Measurements from ENCODE around the gene MBD5. TPM values are rescaled to one million over a fixed set of nuclear protein-coding genes. Genes with fewer than 3 reads are reported as not detected.

MBD5 gene
- total RNA-seq, 4 donors from 2014 or later = 40.3 to 77.0 (median 50.4) TPM

- Histone ChIP-seq H3K27ac (no peak overlapping the region), H3K9me3 (no peaks in the 10 kb centered on the region), H3K4me3 (no peak overlapping the region), H3K4me1 (no peaks in the 10 kb centered on the region), H3K36me3 (peaks cover 0 to 6% of the 10 kb centered on the region in 2 donors), H3K27me3 (no peaks in the 10 kb centered on the region)
- no peak for ATAC-seq
- no peak for TF ChIP-seq CTCF (IDR thresholded peaks at IDR 0.05)
- TF ChIP-seq POLR2A (IDR thresholded peaks at IDR 0.05) = no peak
- no peak for TF ChIP-seq EP300 (IDR thresholded peaks at IDR 0.05)
- no peak for TF ChIP-seq POLR2AphosphoS5 (IDR thresholded peaks at IDR 0.05)
- 83% methylated on average over 1 of the region's 1 CpG; no CpG with 5 or more reads in 1 of the 2 donors for WGBS, 2 donors (ENCODE audit: low coverage in 1 of 2)
Measured at GRCh38 chr2:148524519-148524919, 503.6 kb downstream of the MBD5 start.

GRCh38 chr2:148525130-148525529 is 504.2 kb downstream of the MBD5 start:
- H3K4me3 ChIP-seq = no peak overlapping the region
- TF ChIP-seq POLR2A (IDR thresholded peaks at IDR 0.05) (no peak), CTCF (IDR thresholded peaks at IDR 0.05) (no peak), EP300 (IDR thresholded peaks at IDR 0.05) (no peak), POLR2AphosphoS5 (IDR thresholded peaks at IDR 0.05) (no peak)
- H3K27me3 ChIP-seq = no peaks in the 10 kb centered on the region
- no peaks in the 10 kb centered on the region for H3K36me3 ChIP-seq
- no peaks in the 10 kb centered on the region for H3K9me3 ChIP-seq
- ATAC-seq = no peak
- 100% methylated on average over 2 of the region's 2 CpGs; no CpG with 5 or more reads in 1 of the 2 donors for WGBS, 2 donors (ENCODE audit: low coverage in 1 of 2)
- H3K4me1 ChIP-seq = no peaks in the 10 kb centered on the region
- H3K27ac ChIP-seq = no peak overlapping the region

- Histone ChIP-seq H3K4me1 (no peaks in the 10 kb centered on the region), H3K9me3 (no peaks in the 10 kb centered on the region), H3K27me3 (peaks cover 14% of the 10 kb centered on the region), H3K27ac (no peak overlapping the region), H3K36me3 (no peaks in the 10 kb centered on the region), H3K4me3 (no peak overlapping the region)
- ATAC-seq = no peak
- TF ChIP-seq EP300 (IDR thresholded peaks at IDR 0.05) (no peak), POLR2AphosphoS5 (IDR thresholded peaks at IDR 0.05) (no peak), POLR2A (IDR thresholded peaks at IDR 0.05) (no peak), CTCF (IDR thresholded peaks at IDR 0.05) (no peak)
- WGBS, 2 donors (ENCODE audit: low coverage in 1 of 2) = 64 to 72% methylated on average over 6 of the region's 9 CpGs
Measured at GRCh38 chr2:148526509-148527346, 505.8 kb downstream of the MBD5 start.

GRCh38 chr2:148527488-148528340 is 506.8 kb downstream of the MBD5 start:
- peaks cover 23% of the 10 kb centered on the region for H3K27me3 ChIP-seq
- 77 to 82% methylated on average over 5 to 11 of the region's 14 CpGs for WGBS, 2 donors (ENCODE audit: low coverage in 1 of 2)
- TF ChIP-seq POLR2AphosphoS5 (IDR thresholded peaks at IDR 0.05) (no peak), CTCF (IDR thresholded peaks at IDR 0.05) (no peak), EP300 (IDR thresholded peaks at IDR 0.05) (no peak), POLR2A (IDR thresholded peaks at IDR 0.05) (no peak)
- no peaks in the 10 kb centered on the region for H3K36me3 ChIP-seq
- ATAC-seq = no peak
- no peaks in the 10 kb centered on the region for H3K4me1 ChIP-seq
- no peak overlapping the region for H3K4me3 ChIP-seq
- H3K27ac ChIP-seq = no peak overlapping the region
- no peaks in the 10 kb centered on the region for H3K9me3 ChIP-seq
